ENCODE measurements around the gene NDUFB2. TPM values are rescaled to one million over a fixed set of nuclear protein-coding genes. Genes with fewer than 3 reads are reported as not detected.

Gene NDUFB2
- total and polyA plus RNA-seq, 2 experiments from 2014 or later, result 324 to 432 TPM

- DNase-seq, result peak; percentile 32
- Histone ChIP-seq H3K4me2 (ENCODE audit: unreplicated experiment) (no peak overlapping the region), H2AFZ (no peak overlapping the region), H3K4me3 (no peak overlapping the region), H3K27ac (no peak overlapping the region), H3K9ac (no peak overlapping the region), H3K9me3 (ENCODE audit: low read depth) (no peaks in the 10 kb centered on the region), H3F3A (ENCODE audit: insufficient read depth) (peaks cover 3% of the 10 kb centered on the region; the same call in 1 of the 2 replicates), H3K27me3 (replicated peaks; ENCODE audit: insufficient read depth) (no peaks in the 10 kb centered on the region), H3K79me2 (ENCODE audit: insufficient read depth) (no peaks in the 10 kb centered on the region), H3K36me3 (ENCODE audit: low read depth) (no peaks in the 10 kb centered on the region), H4K20me1 (ENCODE audit: insufficient read depth) (no peaks in the 10 kb centered on the region), H3K9me2 (ENCODE audit: insufficient read depth) (no peaks in the 10 kb centered on the region), H3K4me1 (ENCODE audit: insufficient read depth) (peaks cover 25% of the 10 kb centered on the region)
- in situ Hi-C loops (cut with MboI), result no loop called here
- TF ChIP-seq EZH2phosphoT487 (IDR thresholded peaks at IDR 0.05; ENCODE audit: insufficient read depth, low read depth) (no peak), EZH2 (IDR thresholded peaks at IDR 0.05; ENCODE audit: insufficient read depth, poor library complexity, severe bottlenecking) (no peak)
- WGBS, 2 experiments (ENCODE audit: low coverage in 1 of 2, low lambda C conversion rate in 2 of 2, missing lambda C conversion rate in 2 of 2), result 93 to 95% methylated on average over 2 of the region's 2 CpGs
These were observed 29.8 kb downstream of the NDUFB2 start for GRCh38 chr7:140726281-140726680.

- WGBS, 2 experiments (ENCODE audit: low coverage in 1 of 2, low lambda C conversion rate in 2 of 2, missing lambda C conversion rate in 2 of 2), result 96 to 100% methylated on average over 2 of the region's 2 CpGs
- H3K9me2 ChIP-seq (ENCODE audit: insufficient read depth), result no peaks in the 10 kb centered on the region
- H3K79me2 ChIP-seq (ENCODE audit: insufficient read depth), result no peaks in the 10 kb centered on the region
- H3F3A ChIP-seq (ENCODE audit: insufficient read depth), result peaks cover 3% of the 10 kb centered on the region; the same call in 1 of the 2 replicates
- 0 out of 2 replicates have a peak, but pooled peaks cover 2% of the 10 kb centered on the region for H4K20me1 ChIP-seq (ENCODE audit: insufficient read depth)
- H3K4me1 ChIP-seq (ENCODE audit: insufficient read depth), result peaks cover 24% of the 10 kb centered on the region
- no peak for DNase-seq
- no peak overlapping the region for H3K9ac ChIP-seq
- in situ Hi-C loops (cut with MboI), result no loop called here
- H3K27ac ChIP-seq, result no peak overlapping the region
- TF ChIP-seq EZH2phosphoT487 (IDR thresholded peaks at IDR 0.05; ENCODE audit: insufficient read depth, low read depth) (no peak), EZH2 (IDR thresholded peaks at IDR 0.05; ENCODE audit: insufficient read depth, poor library complexity, severe bottlenecking) (no peak)
- H3K36me3 ChIP-seq (ENCODE audit: low read depth), result no peaks in the 10 kb centered on the region
- H3K4me3 ChIP-seq, result no peak overlapping the region
- no peak overlapping the region for H3K4me2 ChIP-seq (ENCODE audit: unreplicated experiment)
- H3K27me3 ChIP-seq (replicated peaks; ENCODE audit: insufficient read depth), result no peaks in the 10 kb centered on the region
- H2AFZ ChIP-seq, result no peak overlapping the region
- no peaks in the 10 kb centered on the region for H3K9me3 ChIP-seq (ENCODE audit: low read depth)
These were observed 35.9 kb downstream of the NDUFB2 start for GRCh38 chr7:140732416-140732815.

GRCh38 chr7:140734096-140734495 lies 37.6 kb downstream of the NDUFB2 start:
- Histone ChIP-seq H2AFZ (no peak overlapping the region), H3K36me3 (ENCODE audit: low read depth) (0 out of 2 replicates have a peak, but pooled peaks cover 3% of the 10 kb centered on the region), H4K20me1 (ENCODE audit: insufficient read depth) (0 out of 2 replicates have a peak, but pooled peaks cover 2% of the 10 kb centered on the region), H3K9ac (no peak overlapping the region), H3K27ac (no peak overlapping the region), H3K79me2 (ENCODE audit: insufficient read depth) (no peaks in the 10 kb centered on the region), H3F3A (ENCODE audit: insufficient read depth) (peaks cover 3% of the 10 kb centered on the region; the same call in 1 of the 2 replicates), H3K27me3 (replicated peaks; ENCODE audit: insufficient read depth) (no peaks in the 10 kb centered on the region), H3K4me1 (ENCODE audit: insufficient read depth) (peaks cover 9% of the 10 kb centered on the region), H3K9me3 (ENCODE audit: low read depth) (no peaks in the 10 kb centered on the region), H3K9me2 (ENCODE audit: insufficient read depth) (no peaks in the 10 kb centered on the region), H3K4me3 (no peak overlapping the region), H3K4me2 (ENCODE audit: unreplicated experiment) (no peak overlapping the region)
- WGBS, 2 experiments (ENCODE audit: low coverage in 1 of 2, low lambda C conversion rate in 2 of 2, missing lambda C conversion rate in 2 of 2), result 73 to 74% methylated on average over 2 of the region's 2 CpGs
- DNase-seq, result no peak
- no peak for TF ChIP-seq EZH2 (IDR thresholded peaks at IDR 0.05; ENCODE audit: insufficient read depth, poor library complexity, severe bottlenecking)
- no peak for TF ChIP-seq EZH2phosphoT487 (IDR thresholded peaks at IDR 0.05; ENCODE audit: insufficient read depth, low read depth)
- in situ Hi-C loops (cut with MboI), result no loop called here

GRCh38 chr7:140734729-140735128 lies 38.2 kb downstream of the NDUFB2 start:
- 0 out of 2 replicates have a peak, but pooled peaks cover 2% of the 10 kb centered on the region for H4K20me1 ChIP-seq (ENCODE audit: insufficient read depth)
- no peaks in the 10 kb centered on the region for H3K27me3 ChIP-seq (replicated peaks; ENCODE audit: insufficient read depth)
- H3K4me2 ChIP-seq (ENCODE audit: unreplicated experiment), result no peak overlapping the region
- H3K9me3 ChIP-seq (ENCODE audit: low read depth), result no peaks in the 10 kb centered on the region
- H3K4me1 ChIP-seq (ENCODE audit: insufficient read depth), result peaks cover 3% of the 10 kb centered on the region; the same call in 1 of the 2 replicates
- no peak overlapping the region for H3K4me3 ChIP-seq
- no peak overlapping the region for H3K9ac ChIP-seq
- peaks cover 3% of the 10 kb centered on the region; the same call in 1 of the 2 replicates for H3F3A ChIP-seq (ENCODE audit: insufficient read depth)
- in situ Hi-C loops (cut with MboI), result no loop called here
- no peak for DNase-seq
- no peak overlapping the region for H3K27ac ChIP-seq
- no peaks in the 10 kb centered on the region for H3K9me2 ChIP-seq (ENCODE audit: insufficient read depth)
- no peak overlapping the region for H2AFZ ChIP-seq
- H3K36me3 ChIP-seq (ENCODE audit: low read depth), result 0 out of 2 replicates have a peak, but pooled peaks cover 4% of the 10 kb centered on the region
- TF ChIP-seq EZH2 (IDR thresholded peaks at IDR 0.05; ENCODE audit: insufficient read depth, poor library complexity, severe bottlenecking) (no peak), EZH2phosphoT487 (IDR thresholded peaks at IDR 0.05; ENCODE audit: insufficient read depth, low read depth) (no peak)
- no peaks in the 10 kb centered on the region for H3K79me2 ChIP-seq (ENCODE audit: insufficient read depth)
- 80 to 100% methylated on average over 2 of the region's 2 CpGs for WGBS, 2 experiments (ENCODE audit: low coverage in 1 of 2, low lambda C conversion rate in 2 of 2, missing lambda C conversion rate in 2 of 2)

Data from GM23248 (cell line).